Measurements from ENCODE around the gene ZNF724. TPM values are rescaled to one million over a fixed set of nuclear protein-coding genes. Genes with fewer than 3 reads are reported as not detected.

Gene ZNF724
- total and polyA plus RNA-seq, 10 of the 15 experiments (the other 5 are each of a cell fraction or from before 2014, with no cell fraction given), result 0.71 to 14.7 (median 4.2) TPM

DNA sequence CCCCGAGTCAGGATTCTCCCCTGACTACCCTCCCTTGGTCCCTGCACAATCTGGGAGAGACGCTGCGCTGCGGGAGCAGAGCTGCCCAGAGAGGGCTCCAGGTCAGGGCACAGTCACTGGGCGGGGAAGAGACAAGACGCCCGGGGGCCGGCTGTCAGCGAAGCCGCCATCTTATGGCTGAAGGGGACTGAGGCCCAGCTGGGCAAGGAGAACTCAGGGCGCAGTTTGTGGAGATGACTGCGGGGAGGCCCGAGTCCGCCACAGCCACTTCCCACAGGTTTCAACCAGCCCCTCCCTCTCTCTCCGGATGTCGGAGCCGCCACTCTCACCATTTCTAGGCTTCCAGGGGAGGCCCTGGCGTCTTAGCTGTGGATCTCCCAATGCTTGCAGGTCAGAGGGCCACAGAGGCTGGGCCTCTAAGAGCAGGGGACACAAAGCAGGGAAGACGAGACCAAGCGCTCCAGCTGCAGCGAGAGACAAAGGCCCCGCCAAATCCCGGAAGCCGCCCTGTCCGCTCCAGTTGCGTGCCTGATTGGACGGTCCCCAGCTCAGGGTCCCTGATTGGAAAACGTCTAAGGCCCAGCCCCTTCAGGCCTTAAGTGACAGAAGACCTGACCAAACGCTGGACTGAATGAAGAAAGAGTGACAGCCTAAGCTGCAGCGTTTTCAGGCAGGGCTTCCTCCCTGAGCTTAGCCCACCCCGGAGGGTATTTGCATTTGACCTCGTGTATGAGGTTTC is at the start of gene ZNF724 (continued):
- peak; percentile 93 for TF ChIP-seq IRF3 (IDR thresholded peaks at IDR 0.05)
- TF ChIP-seq ZNF217 (IDR thresholded peaks at IDR 0.05), result no peak
- no peak for TF ChIP-seq SUZ12 (IDR thresholded peaks at IDR 0.05; ENCODE audit: unreplicated experiment)
- peak; percentile 53; the same call in 1 of the 2 replicates for TF ChIP-seq RELB (IDR thresholded peaks at IDR 0.05; ENCODE audit: low read depth)
- no peak for TF ChIP-seq CBFB (IDR thresholded peaks at IDR 0.05; ENCODE audit: low read depth)
- no peak for TF ChIP-seq ATF3 (IDR thresholded peaks at IDR 0.05; ENCODE audit: borderline replicate concordance, extremely low read depth, low read depth, low read length)
- TF ChIP-seq TAF1 (IDR thresholded peaks at IDR 0.05; ENCODE audit: borderline replicate concordance, low read depth, low read length), result peak; percentile 58; the same call in 1 of the 2 replicates
- TF ChIP-seq TCF12 (IDR thresholded peaks at IDR 0.05; ENCODE audit: low read depth, low read length), result no peak

DNA sequence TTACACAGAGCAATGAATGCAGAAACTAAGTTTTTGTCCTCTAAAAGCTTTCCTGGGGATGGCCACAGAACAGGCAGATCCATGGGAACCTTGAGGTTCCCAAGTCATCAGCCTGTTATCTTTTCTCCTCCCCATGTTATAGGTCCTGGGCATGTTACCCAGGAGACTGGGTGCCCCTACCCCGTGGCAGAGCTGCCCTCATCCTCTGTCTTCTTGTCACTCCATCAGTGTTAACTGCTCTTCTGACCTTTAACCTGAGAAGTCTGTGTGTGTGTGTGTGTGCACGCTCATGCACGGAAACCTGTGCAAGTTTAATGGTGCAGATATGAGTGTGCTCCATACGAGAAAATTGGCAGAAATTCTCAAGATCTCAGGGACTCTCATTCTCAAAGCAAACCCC is 43.9 kb upstream of the ZNF724 start:
- no peak for DNase-seq (ENCODE audit: low read depth, low spot score)
- ChIA-PET CTCF (no interaction called here), RAD21 (ENCODE audit: unreplicated experiment) (no interaction called here), POLR2A (no interaction called here), SMC1A (ENCODE audit: uncharacterized antibody, unreplicated experiment) (no interaction called here)
- FAIRE-seq, result no peak
- no peaks in the 10 kb centered on the region for H3K4me1 ChIP-seq (ENCODE audit: control insufficient read depth, insufficient read depth, low read length)
- H4K20me1 ChIP-seq (ENCODE audit: control insufficient read depth, insufficient read depth), result no peaks in the 10 kb centered on the region
- no peak for ATAC-seq
- in situ Hi-C loops (cut with MboI), result no loop called here
- no peaks in the 10 kb centered on the region for H3K27me3 ChIP-seq (replicated peaks in 1 of 2; ENCODE audit: control insufficient read depth in 2 of 2, insufficient read depth in 2 of 2, low read length in 1 of 2)
- intact Hi-C loops (cut with micrococcal nuclease; ENCODE audit: unreplicated experiment), result no loop called here
- H3K36me3 ChIP-seq (ENCODE audit: control insufficient read depth in 2 of 2, insufficient read depth in 2 of 2, low read length in 1 of 2), result no peaks in the 10 kb centered on the region
- no TSS peak for BruUV-seq (replicated peaks)
- H3K27ac ChIP-seq (ENCODE audit: control insufficient read depth, insufficient read depth), result no peak overlapping the region
- H3K4me2 ChIP-seq (ENCODE audit: control insufficient read depth, insufficient read depth), result no peak overlapping the region
- H2AFZ ChIP-seq (ENCODE audit: control insufficient read depth, low read depth, low read length), result no peak overlapping the region
- no peaks in the 10 kb centered on the region for H3K9me3 ChIP-seq (replicated peaks; ENCODE audit: control insufficient read depth, insufficient read depth, low read length)
- 40% methylated on average over 4 of the region's 4 CpGs for WGBS (ENCODE audit: insufficient coverage, insufficient replicate concordance, low lambda C conversion rate, missing lambda C conversion rate)
- H3K79me2 ChIP-seq (ENCODE audit: control insufficient read depth, insufficient read depth, low read length), result no peaks in the 10 kb centered on the region
- no peak overlapping the region for H3K9ac ChIP-seq (ENCODE audit: control insufficient read depth, insufficient read depth, low read length)
- H3K4me3 ChIP-seq, result no peak overlapping the region
- TF ChIP-seq HCFC1 (IDR thresholded peaks at IDR 0.05; ENCODE audit: low read length), result no peak
- TF ChIP-seq BCL3 (IDR thresholded peaks at IDR 0.05; ENCODE audit: borderline replicate concordance, insufficient read depth, low read depth, low read length, poor library complexity, severe bottlenecking), result no peak
- TF ChIP-seq SUPT20H (IDR thresholded peaks at IDR 0.05; ENCODE audit: borderline replicate concordance, control insufficient read depth, low read depth, low read length), result no peak
- TF ChIP-seq BMI1 (IDR thresholded peaks at IDR 0.05; ENCODE audit: borderline replicate concordance), result no peak
- TF ChIP-seq, protein P1, sequence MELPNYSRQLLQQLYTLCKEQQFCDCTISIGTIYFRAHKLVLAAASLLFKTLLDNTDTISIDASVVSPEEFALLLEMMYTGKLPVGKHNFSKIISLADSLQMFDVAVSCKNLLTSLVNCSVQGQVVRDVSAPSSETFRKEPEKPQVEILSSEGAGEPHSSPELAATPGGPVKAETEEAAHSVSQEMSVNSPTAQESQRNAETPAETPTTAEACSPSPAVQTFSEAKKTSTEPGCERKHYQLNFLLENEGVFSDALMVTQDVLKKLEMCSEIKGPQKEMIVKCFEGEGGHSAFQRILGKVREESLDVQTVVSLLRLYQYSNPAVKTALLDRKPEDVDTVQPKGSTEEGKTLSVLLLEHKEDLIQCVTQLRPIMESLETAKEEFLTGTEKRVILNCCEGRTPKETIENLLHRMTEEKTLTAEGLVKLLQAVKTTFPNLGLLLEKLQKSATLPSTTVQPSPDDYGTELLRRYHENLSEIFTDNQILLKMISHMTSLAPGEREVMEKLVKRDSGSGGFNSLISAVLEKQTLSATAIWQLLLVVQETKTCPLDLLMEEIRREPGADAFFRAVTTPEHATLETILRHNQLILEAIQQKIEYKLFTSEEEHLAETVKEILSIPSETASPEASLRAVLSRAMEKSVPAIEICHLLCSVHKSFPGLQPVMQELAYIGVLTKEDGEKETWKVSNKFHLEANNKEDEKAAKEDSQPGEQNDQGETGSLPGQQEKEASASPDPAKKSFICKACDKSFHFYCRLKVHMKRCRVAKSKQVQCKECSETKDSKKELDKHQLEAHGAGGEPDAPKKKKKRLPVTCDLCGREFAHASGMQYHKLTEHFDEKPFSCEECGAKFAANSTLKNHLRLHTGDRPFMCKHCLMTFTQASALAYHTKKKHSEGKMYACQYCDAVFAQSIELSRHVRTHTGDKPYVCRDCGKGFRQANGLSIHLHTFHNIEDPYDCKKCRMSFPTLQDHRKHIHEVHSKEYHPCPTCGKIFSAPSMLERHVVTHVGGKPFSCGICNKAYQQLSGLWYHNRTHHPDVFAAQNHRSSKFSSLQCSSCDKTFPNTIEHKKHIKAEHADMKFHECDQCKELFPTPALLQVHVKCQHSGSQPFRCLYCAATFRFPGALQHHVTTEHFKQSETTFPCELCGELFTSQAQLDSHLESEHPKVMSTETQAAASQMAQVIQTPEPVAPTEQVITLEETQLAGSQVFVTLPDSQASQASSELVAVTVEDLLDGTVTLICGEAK (IDR thresholded peaks at IDR 0.05; ENCODE audit: borderline replicate concordance), result no peak
